Measurements from ENCODE around the gene CCDC40. TPM values are rescaled to one million over a fixed set of nuclear protein-coding genes. Genes with fewer than 3 reads are reported as not detected.

Gene CCDC40
- total and polyA plus RNA-seq, 2 of the 13 experiments (the other 11 are each of a cell fraction or from before 2014, with no cell fraction given), result 4.1 to 5.5 TPM

DNA sequence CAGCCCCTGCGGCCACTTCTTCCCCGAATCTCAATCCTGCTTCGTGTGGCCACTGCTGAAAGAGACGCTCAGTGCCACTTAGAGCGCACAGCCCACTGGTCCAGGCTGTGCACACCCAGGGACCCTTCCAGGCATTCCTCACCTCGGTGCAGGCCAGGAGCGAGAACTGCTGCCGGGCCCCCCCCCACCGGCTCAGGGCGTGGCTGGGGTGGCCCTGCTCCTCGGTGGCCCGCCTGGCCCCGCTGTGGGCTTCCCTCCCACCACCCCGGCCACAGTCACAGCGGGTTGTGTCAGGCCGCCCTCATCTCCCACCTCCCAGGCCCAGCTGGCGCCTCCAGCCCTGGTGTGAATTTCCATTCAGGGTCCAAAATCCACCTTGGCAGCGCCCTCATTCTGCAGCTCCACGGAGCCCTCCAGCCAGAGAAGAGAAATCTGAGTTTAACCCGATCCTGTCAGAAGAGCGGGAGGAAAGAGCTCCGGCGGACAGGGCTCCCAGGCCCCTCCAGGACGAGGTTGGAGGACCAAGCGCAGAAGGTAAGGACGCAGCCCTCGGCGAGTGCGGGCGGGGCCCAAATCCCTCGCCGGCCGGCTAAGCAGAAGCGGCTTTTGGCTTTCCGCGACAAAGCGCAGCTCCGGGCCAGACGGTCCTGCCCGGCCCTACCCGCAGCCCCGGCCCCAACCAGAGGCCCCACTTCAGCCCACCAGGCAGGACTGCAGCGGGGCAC, 12.8 kb upstream of the CCDC40 start (continued):
- TF ChIP-seq KLF9 (CRISPR knock-in tag; IDR thresholded peaks at IDR 0.05; ENCODE audit: low read depth) (peak; percentile 86; the same call in 1 of the 2 replicates), ELF3 (CRISPR knock-in tag; IDR thresholded peaks at IDR 0.05) (no peak), NR2F6 (IDR thresholded peaks at IDR 0.05) (no peak), NR2F6 (CRISPR knock-in tag; IDR thresholded peaks at IDR 0.05) (peak; percentile 41; the same call in 1 of the 2 replicates), MTF2 (CRISPR knock-in tag; IDR thresholded peaks at IDR 0.05; ENCODE audit: borderline replicate concordance) (no peak), ZSCAN21 (CRISPR knock-in tag; IDR thresholded peaks at IDR 0.05; ENCODE audit: borderline replicate concordance) (peak; percentile 29; the same call in 1 of the 2 replicates), ARNT (IDR thresholded peaks at IDR 0.05) (no peak)
- TF ChIP-seq, protein P1, sequence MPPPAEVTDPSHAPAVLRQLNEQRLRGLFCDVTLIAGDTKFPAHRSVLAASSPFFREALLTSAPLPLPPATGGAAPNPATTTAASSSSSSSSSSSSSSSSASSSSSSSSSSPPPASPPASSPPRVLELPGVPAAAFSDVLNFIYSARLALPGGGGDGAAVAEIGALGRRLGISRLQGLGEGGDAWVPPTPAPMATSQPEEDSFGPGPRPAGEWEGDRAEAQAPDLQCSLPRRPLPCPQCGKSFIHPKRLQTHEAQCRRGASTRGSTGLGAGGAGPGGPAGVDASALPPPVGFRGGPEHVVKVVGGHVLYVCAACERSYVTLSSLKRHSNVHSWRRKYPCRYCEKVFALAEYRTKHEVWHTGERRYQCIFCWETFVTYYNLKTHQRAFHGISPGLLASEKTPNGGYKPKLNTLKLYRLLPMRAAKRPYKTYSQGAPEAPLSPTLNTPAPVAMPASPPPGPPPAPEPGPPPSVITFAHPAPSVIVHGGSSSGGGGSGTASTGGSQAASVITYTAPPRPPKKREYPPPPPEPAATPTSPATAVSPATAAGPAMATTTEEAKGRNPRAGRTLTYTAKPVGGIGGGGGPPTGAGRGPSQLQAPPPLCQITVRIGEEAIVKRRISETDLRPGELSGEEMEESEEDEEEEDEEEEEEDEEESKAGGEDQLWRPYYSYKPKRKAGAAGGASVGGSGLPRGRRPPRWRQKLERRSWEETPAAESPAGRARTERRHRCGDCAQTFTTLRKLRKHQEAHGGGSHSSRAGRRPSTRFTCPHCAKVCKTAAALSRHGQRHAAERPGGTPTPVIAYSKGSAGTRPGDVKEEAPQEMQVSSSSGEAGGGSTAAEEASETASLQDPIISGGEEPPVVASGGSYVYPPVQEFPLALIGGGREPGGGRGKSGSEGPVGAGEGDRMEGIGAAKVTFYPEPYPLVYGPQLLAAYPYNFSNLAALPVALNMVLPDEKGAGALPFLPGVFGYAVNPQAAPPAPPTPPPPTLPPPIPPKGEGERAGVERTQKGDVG (CRISPR knock-in tag; IDR thresholded peaks at IDR 0.05; ENCODE audit: borderline replicate concordance), result no peak
- TF ChIP-seq, protein P2, sequence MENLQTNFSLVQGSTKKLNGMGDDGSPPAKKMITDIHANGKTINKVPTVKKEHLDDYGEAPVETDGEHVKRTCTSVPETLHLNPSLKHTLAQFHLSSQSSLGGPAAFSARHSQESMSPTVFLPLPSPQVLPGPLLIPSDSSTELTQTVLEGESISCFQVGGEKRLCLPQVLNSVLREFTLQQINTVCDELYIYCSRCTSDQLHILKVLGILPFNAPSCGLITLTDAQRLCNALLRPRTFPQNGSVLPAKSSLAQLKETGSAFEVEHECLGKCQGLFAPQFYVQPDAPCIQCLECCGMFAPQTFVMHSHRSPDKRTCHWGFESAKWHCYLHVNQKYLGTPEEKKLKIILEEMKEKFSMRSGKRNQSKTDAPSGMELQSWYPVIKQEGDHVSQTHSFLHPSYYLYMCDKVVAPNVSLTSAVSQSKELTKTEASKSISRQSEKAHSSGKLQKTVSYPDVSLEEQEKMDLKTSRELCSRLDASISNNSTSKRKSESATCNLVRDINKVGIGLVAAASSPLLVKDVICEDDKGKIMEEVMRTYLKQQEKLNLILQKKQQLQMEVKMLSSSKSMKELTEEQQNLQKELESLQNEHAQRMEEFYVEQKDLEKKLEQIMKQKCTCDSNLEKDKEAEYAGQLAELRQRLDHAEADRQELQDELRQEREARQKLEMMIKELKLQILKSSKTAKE (CRISPR knock-in tag; IDR thresholded peaks at IDR 0.05; ENCODE audit: borderline replicate concordance), result peak; percentile 55; the same call in 1 of the 2 replicates
- TF ChIP-seq, protein P3, sequence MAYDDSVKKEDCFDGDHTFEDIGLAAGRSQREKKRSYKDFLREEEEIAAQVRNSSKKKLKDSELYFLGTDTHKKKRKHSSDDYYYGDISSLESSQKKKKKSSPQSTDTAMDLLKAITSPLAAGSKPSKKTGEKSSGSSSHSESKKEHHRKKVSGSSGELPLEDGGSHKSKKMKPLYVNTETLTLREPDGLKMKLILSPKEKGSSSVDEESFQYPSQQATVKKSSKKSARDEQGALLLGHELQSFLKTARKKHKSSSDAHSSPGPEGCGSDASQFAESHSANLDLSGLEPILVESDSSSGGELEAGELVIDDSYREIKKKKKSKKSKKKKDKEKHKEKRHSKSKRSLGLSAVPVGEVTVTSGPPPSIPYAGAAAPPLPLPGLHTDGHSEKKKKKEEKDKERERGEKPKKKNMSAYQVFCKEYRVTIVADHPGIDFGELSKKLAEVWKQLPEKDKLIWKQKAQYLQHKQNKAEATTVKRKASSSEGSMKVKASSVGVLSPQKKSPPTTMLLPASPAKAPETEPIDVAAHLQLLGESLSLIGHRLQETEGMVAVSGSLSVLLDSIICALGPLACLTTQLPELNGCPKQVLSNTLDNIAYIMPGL (CRISPR knock-in tag; IDR thresholded peaks at IDR 0.05; ENCODE audit: borderline replicate concordance in 1 of 2, low read depth in 1 of 2), result peak; percentile 83 to 84
- TF ChIP-seq, protein P4, sequence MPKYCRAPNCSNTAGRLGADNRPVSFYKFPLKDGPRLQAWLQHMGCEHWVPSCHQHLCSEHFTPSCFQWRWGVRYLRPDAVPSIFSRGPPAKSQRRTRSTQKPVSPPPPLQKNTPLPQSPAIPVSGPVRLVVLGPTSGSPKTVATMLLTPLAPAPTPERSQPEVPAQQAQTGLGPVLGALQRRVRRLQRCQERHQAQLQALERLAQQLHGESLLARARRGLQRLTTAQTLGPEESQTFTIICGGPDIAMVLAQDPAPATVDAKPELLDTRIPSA (CRISPR knock-in tag; IDR thresholded peaks at IDR 0.05; ENCODE audit: borderline replicate concordance), result 0 out of 2 replicates have a peak, but pooled peaks have one; percentile 26
- TF ChIP-seq, protein P5, sequence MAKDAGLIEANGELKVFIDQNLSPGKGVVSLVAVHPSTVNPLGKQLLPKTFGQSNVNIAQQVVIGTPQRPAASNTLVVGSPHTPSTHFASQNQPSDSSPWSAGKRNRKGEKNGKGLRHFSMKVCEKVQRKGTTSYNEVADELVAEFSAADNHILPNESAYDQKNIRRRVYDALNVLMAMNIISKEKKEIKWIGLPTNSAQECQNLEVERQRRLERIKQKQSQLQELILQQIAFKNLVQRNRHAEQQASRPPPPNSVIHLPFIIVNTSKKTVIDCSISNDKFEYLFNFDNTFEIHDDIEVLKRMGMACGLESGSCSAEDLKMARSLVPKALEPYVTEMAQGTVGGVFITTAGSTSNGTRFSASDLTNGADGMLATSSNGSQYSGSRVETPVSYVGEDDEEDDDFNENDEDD (CRISPR knock-in tag; IDR thresholded peaks at IDR 0.05; ENCODE audit: borderline replicate concordance), result peak; percentile 71; the same call in 1 of the 2 replicates
- TF ChIP-seq, protein P6, sequence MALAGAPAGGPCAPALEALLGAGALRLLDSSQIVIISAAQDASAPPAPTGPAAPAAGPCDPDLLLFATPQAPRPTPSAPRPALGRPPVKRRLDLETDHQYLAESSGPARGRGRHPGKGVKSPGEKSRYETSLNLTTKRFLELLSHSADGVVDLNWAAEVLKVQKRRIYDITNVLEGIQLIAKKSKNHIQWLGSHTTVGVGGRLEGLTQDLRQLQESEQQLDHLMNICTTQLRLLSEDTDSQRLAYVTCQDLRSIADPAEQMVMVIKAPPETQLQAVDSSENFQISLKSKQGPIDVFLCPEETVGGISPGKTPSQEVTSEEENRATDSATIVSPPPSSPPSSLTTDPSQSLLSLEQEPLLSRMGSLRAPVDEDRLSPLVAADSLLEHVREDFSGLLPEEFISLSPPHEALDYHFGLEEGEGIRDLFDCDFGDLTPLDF (CRISPR knock-in tag; IDR thresholded peaks at IDR 0.05), result no peak
- TF ChIP-seq, protein P7, sequence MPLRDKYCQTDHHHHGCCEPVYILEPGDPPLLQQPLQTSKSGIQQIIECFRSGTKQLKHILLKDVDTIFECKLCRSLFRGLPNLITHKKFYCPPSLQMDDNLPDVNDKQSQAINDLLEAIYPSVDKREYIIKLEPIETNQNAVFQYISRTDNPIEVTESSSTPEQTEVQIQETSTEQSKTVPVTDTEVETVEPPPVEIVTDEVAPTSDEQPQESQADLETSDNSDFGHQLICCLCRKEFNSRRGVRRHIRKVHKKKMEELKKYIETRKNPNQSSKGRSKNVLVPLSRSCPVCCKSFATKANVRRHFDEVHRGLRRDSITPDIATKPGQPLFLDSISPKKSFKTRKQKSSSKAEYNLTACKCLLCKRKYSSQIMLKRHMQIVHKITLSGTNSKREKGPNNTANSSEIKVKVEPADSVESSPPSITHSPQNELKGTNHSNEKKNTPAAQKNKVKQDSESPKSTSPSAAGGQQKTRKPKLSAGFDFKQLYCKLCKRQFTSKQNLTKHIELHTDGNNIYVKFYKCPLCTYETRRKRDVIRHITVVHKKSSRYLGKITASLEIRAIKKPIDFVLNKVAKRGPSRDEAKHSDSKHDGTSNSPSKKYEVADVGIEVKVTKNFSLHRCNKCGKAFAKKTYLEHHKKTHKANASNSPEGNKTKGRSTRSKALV (CRISPR knock-in tag; IDR thresholded peaks at IDR 0.05), result peak; percentile 61; the same call in 1 of the 2 replicates
